Transverse colon (tissue), 3 donors: ENCODE measurements around the gene FA2H.

Experiments
- CTCF ChIP-seq, 5 experiments: fragments of 200-600 bp in 3 of 5; fragments of 450-650 bp in 2 of 5; sonication (generic) in 3 of 5; IDR thresholded peaks; 1 replicate in 2 of 5; 2 replicates in 3 of 5; pipeline ENCODE4 v1.5.1; 2016 to 2017; ENCODE audit warnings: antibody characterized with exemption in 5 of 5, inconsistent platforms in 3 of 5, mild to moderate bottlenecking in 2 of 5, moderate library complexity in 1 of 5
- POLR2A ChIP-seq: fragments of 450-650 bp; IDR thresholded peaks from one replicate; pipeline ENCODE4 v1.6.1; 2016; ENCODE audit warnings: antibody characterized with exemption, mild to moderate bottlenecking, moderate library complexity

DNA sequence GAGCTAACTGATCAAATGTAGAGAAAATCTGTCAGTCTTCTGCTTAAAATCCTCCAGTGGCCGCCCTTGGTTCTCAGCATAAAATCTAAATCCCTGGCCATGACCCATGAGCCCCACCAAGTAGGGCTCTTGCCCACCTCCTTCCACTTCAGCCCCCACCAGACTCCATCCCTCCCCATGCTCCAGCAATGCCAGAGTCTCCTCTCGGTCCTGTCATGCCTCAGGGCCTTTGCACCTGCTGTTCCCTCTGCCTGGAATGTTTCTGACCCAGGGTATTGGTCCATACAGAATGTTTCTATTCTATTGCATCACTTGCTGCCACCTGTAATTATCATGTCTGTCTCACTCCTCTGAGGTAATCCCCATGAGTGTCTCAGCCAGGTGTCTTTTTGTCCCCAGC is 22.4 kb downstream of the FA2H start:
- TF ChIP-seq CTCF (IDR thresholded peaks at IDR 0.05), result no peak
- TF ChIP-seq POLR2A, result no peak
